Fibroblast of the aortic adventitia (primary cell): Measurements from ENCODE around the gene IRF3. TPM values are rescaled to one million over a fixed set of nuclear protein-coding genes. Genes with fewer than 3 reads are reported as not detected.
"Not testable (repeated sequence)": the region's sequence is repeated elsewhere in the genome, so short reads cannot be mapped to it uniquely, and the experiment has no call there.

Source experiments
- DNase-seq: peaks from one replicate; pipeline ENCODE4 v3.0.0-alpha.2; 2010; ENCODE audit warnings: low read depth
- H3K4me3 ChIP-seq: 2 replicates; pipeline ENCODE4 v1.5.1; 2011; ENCODE audit warnings: low read depth, mild to moderate bottlenecking, control low read depth, low read length, moderate library complexity
- total RNA-seq: library from RNA; depleted of rRNA; stranded (reverse); fragments of >200 nt; gene quantifications from 2 replicates; pipeline ENCODE4 v1.2.3, GENCODE V29; 2012; ENCODE audit warnings: low replicate concordance
- TF ChIP-seq, protein P1 (sequence below): IDR thresholded peaks from 2 replicates; pipeline ENCODE4 v1.5.1; 2011; ENCODE audit warnings: mild to moderate bottlenecking, low read length, control low read depth, inconsistent platforms; ENCODE audit not compliant: insufficient read depth

IRF3 gene
- total RNA-seq, 1 donor, result 33.3 TPM

DNA sequence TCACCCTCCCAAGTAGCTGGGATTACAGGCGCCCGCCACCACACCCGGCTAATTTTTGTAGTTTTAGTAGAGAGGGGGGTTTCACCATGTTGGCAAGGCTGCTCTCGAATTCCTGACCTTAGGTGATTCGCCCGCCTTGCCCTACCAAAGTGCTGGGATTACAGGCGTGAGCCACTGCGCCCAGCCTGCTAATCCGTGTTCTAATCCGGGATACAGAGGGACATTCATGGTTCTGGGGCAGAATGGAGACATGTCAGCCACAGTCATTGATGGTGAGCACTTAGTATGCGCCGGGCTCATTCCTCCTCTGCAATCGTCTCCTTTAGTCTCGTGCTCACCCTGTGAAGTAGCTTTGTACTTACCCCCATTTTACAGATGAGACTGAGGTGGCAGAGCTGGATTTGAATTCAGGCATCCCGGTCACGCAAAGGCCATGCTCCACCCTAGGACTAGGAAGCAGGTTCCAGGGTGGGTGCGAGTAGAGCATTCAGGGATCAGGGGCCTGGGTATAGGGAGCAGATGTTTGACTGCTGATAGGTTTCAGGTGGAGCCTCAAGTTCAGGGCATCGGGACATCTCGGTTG is 34.0 kb downstream of the IRF3 start:
- no peak for DNase-seq
- TF ChIP-seq, protein P1, sequence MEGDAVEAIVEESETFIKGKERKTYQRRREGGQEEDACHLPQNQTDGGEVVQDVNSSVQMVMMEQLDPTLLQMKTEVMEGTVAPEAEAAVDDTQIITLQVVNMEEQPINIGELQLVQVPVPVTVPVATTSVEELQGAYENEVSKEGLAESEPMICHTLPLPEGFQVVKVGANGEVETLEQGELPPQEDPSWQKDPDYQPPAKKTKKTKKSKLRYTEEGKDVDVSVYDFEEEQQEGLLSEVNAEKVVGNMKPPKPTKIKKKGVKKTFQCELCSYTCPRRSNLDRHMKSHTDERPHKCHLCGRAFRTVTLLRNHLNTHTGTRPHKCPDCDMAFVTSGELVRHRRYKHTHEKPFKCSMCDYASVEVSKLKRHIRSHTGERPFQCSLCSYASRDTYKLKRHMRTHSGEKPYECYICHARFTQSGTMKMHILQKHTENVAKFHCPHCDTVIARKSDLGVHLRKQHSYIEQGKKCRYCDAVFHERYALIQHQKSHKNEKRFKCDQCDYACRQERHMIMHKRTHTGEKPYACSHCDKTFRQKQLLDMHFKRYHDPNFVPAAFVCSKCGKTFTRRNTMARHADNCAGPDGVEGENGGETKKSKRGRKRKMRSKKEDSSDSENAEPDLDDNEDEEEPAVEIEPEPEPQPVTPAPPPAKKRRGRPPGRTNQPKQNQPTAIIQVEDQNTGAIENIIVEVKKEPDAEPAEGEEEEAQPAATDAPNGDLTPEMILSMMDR, result no peak
- no peak overlapping the region for H3K4me3 ChIP-seq

DNA sequence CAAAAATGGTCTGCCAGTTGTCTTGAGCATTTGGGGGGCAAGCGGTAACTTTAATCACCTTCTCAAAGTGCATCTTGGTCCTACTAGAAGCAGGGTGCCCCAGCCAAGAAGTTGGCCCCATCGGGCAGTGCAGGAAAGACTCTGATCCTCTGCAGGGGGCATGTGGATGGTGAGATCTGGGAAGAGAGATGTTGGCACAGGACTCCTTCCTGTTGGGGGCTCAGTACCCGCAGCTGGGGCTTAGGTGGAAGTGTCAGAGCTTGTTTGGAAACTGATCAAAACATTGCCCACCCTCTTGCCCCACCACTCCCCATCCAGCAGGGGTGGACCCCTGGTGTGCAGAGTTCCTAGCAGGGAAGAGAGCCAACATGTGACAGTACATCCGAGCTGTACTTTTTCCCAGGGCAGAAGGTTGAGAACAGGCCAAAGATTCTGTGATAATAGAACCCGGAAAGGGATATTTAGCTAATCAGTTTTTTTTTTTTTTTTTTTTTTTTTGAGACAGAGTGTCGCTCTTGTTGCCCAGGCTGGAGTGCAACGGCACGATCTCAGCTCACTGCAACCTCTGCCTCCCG is 34.6 kb downstream of the IRF3 start:
- TF ChIP-seq, protein P1, result no peak
- H3K4me3 ChIP-seq, result no peak overlapping the region
- no peak for DNase-seq

DNA sequence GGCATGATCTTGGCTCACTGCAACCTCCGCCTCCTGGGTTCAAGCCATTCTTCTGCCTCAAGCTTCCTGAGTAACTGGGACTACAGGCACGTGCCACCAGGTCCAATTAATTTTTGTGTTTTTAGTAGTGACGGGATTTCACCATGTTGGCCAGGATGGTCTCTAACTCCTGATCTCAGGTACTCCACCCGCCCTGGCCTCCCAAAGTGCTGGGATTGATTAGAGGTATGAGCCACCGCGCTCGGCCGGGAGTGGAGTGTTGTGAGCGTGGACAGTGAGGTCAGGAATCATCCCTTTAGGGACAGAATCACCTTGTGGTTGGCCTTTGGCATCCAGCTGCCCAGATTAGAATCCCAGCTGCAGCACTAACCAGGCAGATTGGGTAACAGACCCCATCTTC is 36.0 kb downstream of the IRF3 start:
- no peak for DNase-seq
- TF ChIP-seq, protein P1, result no peak

DNA sequence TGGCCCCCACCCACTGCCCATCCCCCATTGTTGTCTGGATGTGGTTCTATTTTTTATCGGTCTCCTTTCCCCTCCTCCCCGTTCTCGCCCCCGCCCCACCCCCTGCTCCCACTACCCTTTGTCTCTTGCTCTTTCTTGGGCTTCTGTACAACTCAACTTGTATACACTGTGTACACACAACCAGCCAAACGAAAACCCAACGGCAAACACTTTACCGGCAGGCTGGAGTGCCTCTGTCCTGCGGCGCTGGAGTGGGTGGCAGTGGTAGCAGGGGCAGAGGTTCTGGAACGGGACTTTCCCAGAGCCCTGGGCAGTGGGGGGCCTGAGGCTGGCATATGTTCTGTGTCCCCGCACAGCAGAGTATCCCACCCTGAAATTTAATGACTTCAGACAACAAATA is 39.4 kb downstream of the IRF3 start:
- TF ChIP-seq, protein P1, result no peak
- no peak for DNase-seq
- no peak overlapping the region for H3K4me3 ChIP-seq

More for the DNA sequence above, 36.0 kb downstream of the IRF3 start:
- H3K4me3 ChIP-seq, result no peak overlapping the region

DNA sequence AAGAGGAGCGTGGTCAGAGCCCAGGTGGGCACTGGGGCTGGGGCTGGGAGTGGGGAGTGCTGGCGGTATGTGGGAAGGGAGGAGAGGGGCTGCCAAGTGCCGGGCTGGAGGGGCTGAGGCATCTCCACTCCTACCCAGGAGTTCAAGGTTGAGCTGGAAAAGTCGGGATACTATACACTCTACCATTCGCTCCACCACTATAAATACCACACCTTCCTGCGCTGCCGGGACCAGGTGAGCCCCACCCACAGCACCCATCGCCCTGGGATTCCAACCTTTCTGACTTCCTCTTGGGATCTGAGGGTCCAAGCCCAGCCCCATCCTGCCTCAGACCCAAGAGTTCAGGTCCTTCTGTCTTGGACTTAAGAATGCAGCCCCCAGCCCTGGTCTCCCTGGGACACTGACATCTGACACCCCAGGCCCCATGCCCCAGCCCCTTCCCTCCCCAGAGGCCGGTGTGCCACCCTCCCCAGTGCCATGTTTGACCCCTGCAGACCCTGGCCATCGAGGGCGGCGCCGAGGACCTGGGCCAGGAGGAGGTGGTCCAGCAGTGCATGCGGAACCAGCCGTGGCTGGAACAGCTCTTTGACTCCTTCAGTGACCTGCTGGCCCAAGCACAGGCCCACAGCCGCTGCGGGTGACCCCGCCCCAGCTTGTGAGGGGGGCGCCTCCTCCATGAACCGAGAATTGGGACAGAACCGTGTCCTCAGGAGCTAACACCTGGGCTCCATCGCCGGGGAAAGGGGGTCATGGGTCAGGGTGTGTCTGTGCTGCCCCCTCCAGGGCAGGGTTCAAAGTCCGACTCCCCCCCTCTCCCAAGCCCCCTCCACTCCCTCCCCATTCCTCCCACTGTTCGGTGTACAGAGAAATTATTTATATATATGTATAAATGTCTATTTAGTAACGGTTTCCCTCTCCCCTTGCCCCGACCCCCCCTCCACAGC is 40.4 kb downstream of the IRF3 start:
- no peak for DNase-seq
- H3K4me3 ChIP-seq, result no peak overlapping the region
- TF ChIP-seq, protein P1, result no peak

DNA sequence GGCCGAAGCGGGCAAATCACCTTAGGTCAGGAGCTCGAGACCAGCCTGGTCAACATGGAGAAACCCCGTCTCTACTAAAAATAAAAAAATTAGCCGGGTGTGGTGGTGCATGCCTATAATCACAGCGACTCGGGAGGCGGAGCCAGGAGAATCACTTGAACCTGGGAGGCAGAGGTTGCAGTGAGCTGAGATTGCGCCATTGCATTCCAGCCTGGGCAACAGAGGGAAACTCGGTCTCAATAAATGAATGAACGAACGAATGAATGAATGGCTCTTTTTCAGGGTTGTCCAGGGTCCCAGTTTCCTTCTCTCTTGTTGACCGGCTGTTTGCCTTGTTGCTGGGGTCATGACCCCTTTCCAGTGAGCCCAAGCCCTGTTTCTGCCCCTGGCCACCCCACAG is 47.8 kb downstream of the IRF3 start:
- H3K4me3 ChIP-seq, DNase-seq: not testable (repeated sequence)

DNA sequence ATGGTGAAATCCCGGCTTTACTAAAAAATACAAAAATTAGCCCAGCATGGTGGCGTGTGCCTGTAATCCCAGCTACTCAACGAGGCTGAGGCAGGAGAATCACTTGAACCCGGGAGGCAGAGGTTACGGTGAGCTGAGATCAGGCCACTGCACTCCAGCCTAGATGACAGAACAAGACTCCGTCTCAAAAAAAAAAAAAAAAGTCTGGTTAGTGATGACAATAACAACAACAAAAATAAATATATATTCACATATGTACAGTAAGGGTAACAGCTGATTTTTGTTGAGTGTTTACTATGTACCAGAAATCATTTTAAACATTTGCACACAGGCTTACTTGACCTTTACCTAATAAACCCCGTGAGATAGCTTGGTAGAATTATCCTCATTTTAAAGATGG is 48.7 kb downstream of the IRF3 start:
- no peak for DNase-seq
- TF ChIP-seq, protein P1, result no peak
- H3K4me3 ChIP-seq, result no peak overlapping the region
